ENCODE data around the gene AUH. TPM values are rescaled to one million over a fixed set of nuclear protein-coding genes. Genes with fewer than 3 reads are reported as not detected.

The AUH gene
- total RNA-seq, 1 donor = 13.4 TPM

- H3K4me3 ChIP-seq (ENCODE audit: low read depth, low read length) = no peak overlapping the region
- DNase-seq (ENCODE audit: low read depth) = no peak
- no peak for TF ChIP-seq CTCF (IDR thresholded peaks at IDR 0.05; ENCODE audit: insufficient read depth, low read depth, low read length)
Measured at GRCh38 chr9:91212596-91213243, 149.0 kb downstream of the AUH start.

DNA sequence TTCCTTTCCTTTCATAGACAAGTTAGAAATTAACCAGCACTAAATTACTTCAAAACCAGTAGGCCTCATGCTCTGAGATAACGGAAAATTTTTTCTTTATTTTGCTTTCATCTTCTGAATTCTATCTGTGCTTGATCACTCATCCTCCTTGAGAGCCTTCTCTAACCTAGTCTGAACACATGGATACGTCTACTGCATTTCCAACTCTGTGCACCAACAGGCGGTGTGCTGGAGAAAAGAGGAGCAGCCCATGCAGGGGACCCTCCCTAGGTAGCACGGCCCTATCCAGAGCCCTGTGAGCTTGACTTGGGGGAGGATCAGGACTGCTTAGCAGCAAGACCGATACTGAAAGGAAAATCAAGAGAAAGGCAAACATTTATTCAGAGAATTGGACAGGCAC, 149.8 kb downstream of the AUH start:
- no peak for TF ChIP-seq CTCF (IDR thresholded peaks at IDR 0.05; ENCODE audit: insufficient read depth, low read depth, low read length)
- peak overlapping the region; percentile 26 for H3K4me3 ChIP-seq (ENCODE audit: low read depth, low read length)
- DNase-seq (ENCODE audit: low read depth) = peak; percentile 57

GRCh38 chr9:91211414-91211813, 150.3 kb downstream of the AUH start:
- DNase-seq (ENCODE audit: low read depth) = no peak
- no peak overlapping the region for H3K4me3 ChIP-seq (ENCODE audit: low read depth, low read length)
- no peak for TF ChIP-seq CTCF (IDR thresholded peaks at IDR 0.05; ENCODE audit: insufficient read depth, low read depth, low read length)

- DNase-seq (ENCODE audit: low read depth) = peak; percentile 51
- no peak overlapping the region for H3K4me3 ChIP-seq (ENCODE audit: low read depth, low read length)
- no peak for TF ChIP-seq CTCF (IDR thresholded peaks at IDR 0.05; ENCODE audit: insufficient read depth, low read depth, low read length)
Measured at GRCh38 chr9:91210318-91210717, 151.4 kb downstream of the AUH start.

DNA sequence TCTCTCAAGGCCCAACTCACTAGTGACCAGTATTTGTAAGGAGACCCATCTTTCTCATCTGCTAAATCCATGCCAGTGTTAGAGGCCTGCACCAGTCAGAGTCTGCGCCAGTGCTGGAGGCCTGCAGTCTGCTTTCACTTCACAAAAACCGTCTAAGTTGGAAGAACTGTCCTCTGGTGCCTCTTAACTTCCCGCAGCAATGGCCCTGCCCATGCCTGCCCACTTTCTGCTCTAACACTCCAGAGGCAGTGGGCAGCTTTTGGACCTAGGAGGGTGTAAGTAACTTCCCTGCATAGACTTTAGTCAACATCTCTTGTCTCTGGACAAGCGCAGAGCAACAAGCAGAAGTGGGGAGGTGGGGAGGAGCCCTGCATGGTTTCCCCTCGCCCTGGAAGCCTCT, 152.9 kb downstream of the AUH start:
- no peak for DNase-seq (ENCODE audit: low read depth)
- TF ChIP-seq CTCF (IDR thresholded peaks at IDR 0.05; ENCODE audit: insufficient read depth, low read depth, low read length) = no peak
- no peak overlapping the region for H3K4me3 ChIP-seq (ENCODE audit: low read depth, low read length)

DNA sequence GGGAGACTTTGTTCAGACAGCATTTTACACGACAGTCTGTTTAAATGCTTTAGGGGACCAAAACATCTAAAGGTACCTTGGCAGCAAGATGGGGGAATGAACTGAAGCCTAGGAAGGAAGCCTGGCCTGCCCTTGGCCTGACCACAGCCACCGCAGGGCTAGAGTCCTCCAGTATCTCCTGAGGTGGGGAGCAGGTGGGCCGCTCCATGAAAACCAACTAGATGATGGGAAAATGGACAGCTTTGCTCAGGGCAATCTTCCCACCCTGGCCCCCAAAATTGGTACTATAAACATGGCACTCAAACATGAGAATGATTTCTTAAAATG, 153.3 kb downstream of the AUH start:
- no peak overlapping the region for H3K4me3 ChIP-seq (ENCODE audit: low read depth, low read length)
- no peak for TF ChIP-seq CTCF (IDR thresholded peaks at IDR 0.05; ENCODE audit: insufficient read depth, low read depth, low read length)
- no peak for DNase-seq (ENCODE audit: low read depth)
